H1 (cell line): Measurements from ENCODE around the gene CRIP1. TPM values are rescaled to one million over a fixed set of nuclear protein-coding genes. Genes with fewer than 3 reads are reported as not detected.

ENCODE experiments used
- TAF7 ChIP-seq: optimal IDR thresholded peaks from 2 replicates; pipeline ENCODE3; 2011; ENCODE audit warnings: low read depth, mild to moderate bottlenecking, inconsistent platforms, low read length, moderate library complexity, borderline replicate concordance
- polyA plus RNA-seq, 7 experiments: library from polyadenylated mRNA; depleted of rRNA in 3 of 7; stranded (reverse) in 5 of 7; unstranded in 2 of 7; fragments of >200 nt in 5 of 7; fragments of 200-250 nt in 2 of 7; gene quantifications; 1 replicate in 5 of 7; 2 replicates in 1 of 7; 4 replicates in 1 of 7; pipeline versions ENCODE4 v1.2.1 to v1.2.3, GENCODE V29; 2011 to 2013; ENCODE audit warnings: missing spikeins in 2 of 7, mixed read lengths in 2 of 7
- total RNA-seq: library from RNA; stranded (reverse); fragmentation: NEBNext Ultra II Directional; extraction: Animal tissue kit (Norgen Biotek cat#: 25700); gene quantifications from 2 replicates; pipeline ENCODE4 v1.2.1, GENCODE V29; 2021
- TF ChIP-seq, protein P1 (sequence below): IDR thresholded peaks from 2 replicates; pipeline ENCODE4 v1.6.1; 2011; ENCODE audit warnings: low read depth, mild to moderate bottlenecking, low read length; ENCODE audit not compliant: insufficient read depth

Gene CRIP1
- total and polyA plus RNA-seq, 2 of the 8 experiments (the other 6 are each of a cell fraction or from before 2014, with no cell fraction given): 1.2 to 2.2 TPM

DNA sequence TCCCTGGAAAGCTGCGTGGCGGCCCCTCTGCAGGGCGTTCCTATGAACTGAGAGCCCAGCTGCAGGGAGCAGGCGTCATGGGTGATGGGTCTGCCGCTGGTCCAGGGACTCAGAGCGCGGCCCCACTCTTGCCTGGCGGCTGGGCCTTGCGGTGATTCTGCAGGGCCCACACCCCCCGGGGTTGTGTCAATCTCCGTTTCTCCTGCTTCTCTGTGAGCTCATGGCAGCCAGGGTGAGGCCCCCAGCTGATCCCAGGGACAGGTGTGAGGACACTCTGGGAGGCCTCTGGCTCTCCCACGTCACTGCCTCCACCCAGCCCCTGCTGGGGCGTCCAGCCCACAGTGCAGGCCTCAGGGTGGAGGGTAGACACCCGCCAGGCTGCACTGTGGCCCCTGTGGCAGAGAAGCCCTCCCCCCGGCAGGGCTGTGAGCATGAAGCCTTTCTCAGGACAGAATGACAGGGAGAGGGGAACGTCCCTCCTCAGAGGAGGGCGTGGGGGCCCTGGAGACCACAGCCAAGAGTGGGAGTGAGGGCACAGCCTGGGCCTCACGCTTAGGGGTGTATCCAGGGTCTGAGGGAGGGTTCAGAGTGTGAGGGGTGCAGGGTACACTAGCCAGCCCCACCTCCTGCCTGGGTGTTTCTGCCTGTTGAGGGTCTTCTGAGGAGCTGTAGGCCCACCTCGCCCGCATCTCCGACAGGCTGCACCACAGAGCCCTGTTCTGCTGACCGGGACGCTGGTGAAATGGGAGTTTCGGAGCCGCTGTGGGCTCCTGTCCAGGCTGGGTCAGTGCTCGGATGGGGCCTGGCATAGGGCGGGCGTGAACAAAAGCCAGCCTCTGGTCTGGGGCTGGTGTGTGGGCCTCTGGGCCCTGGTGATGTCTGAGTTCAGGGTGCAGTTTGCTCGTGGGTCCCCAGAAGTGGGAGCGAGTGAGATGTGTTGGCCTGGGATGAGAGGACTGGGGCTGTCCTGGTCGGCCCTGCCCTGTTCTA is 38.7 kb upstream of the CRIP1 start (continued):
- TF ChIP-seq, protein P1, sequence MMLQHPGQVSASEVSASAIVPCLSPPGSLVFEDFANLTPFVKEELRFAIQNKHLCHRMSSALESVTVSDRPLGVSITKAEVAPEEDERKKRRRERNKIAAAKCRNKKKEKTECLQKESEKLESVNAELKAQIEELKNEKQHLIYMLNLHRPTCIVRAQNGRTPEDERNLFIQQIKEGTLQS: no peak
- no peak for TF ChIP-seq TAF7
- TF ChIP-seq, all 59 proteins: peak for 0
